Measurements from ENCODE around the gene BSG. TPM values are rescaled to one million over a fixed set of nuclear protein-coding genes. Genes with fewer than 3 reads are reported as not detected.

The BSG gene
- total RNA-seq, 6 donors from 2014 or later, result 222 to 429 (median 387) TPM

DNA sequence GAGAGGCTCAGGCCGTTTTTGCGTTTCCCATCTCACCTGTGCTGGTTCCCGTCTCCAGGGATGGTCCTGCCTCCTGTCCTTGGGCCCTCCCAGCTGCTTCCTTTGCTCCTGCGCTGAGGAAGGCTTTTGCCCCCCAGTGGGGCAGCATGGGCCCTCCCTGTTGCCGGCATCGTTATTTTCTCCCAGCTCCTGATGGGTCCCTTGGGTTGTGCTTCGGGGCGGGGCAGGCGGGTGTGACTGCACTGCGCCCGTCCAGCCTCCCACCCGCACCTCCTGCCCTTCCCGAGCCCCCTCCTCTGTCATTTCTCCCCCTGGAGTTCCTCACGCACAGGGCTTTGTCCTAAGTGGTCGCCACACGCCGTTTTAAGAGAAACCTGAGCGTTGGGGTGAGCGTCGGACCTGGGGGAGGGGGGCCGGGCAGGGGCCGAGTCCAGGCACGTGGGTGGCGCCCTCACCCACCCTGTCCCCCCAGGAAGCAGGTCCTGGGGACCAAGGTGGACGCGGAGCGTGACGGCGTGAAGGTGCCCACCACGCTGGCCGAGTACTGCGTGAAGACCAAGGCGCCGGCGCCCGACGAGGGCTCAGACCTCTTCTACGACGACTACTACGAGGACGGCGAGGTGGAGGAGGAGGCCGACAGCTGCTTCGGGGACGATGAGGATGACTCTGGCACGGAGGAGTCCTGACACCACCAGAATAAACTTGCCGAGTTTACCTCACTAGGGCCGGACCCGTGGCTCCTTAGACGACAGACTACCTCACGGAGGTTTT is 31.3 kb upstream of the BSG start:
- TF ChIP-seq EP300 (IDR thresholded peaks at IDR 0.05) (no peak), POLR2AphosphoS5 (IDR thresholded peaks at IDR 0.05) (no peak), POLR2A (IDR thresholded peaks at IDR 0.05) (no peak)
- Histone ChIP-seq H3K4me1 (peaks cover 4 to 14% (median 7%) of the 10 kb centered on the region in 4 donors), H3K27ac (no peak overlapping the region), H3K27me3 (no peaks in the 10 kb centered on the region), H3K36me3 (peaks cover 15 to 62% (median 53%) of the 10 kb centered on the region in 4 donors), H3K9me3 (no peaks in the 10 kb centered on the region), H3K4me3 (no peak overlapping the region)
- WGBS, 2 donors, result 92 to 94% methylated on average over 48 to 51 of the region's 51 CpGs
- ATAC-seq (ENCODE audit: low FRiP score in 2 of 2) (no peak), DNase-seq (peak in 1 of 2 donors; percentile 83)

DNA sequence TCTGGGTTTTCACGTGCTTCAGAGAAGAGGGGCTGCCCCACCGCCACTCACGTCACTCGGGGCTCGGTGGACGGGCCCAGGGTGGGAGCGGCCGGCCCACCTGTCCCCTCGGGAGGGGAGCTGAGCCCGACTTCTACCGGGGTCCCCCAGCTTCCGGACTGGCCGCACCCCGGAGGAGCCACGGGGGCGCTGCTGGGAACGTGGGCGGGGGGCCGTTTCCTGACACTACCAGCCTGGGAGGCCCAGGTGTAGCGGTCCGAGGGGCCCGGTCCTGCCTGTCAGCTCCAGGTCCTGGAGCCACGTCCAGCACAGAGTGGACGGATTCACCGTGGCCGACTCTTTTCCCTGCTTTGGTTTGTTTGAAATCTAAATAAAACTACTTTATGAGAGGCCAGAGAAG is 30.7 kb upstream of the BSG start:
- no peak for ATAC-seq (ENCODE audit: low FRiP score in 2 of 2)
- 92 to 97% methylated on average over 14 to 22 of the region's 26 CpGs for WGBS, 2 donors
- no peak overlapping the region for H3K4me3 ChIP-seq
- TF ChIP-seq, protein P1, sequence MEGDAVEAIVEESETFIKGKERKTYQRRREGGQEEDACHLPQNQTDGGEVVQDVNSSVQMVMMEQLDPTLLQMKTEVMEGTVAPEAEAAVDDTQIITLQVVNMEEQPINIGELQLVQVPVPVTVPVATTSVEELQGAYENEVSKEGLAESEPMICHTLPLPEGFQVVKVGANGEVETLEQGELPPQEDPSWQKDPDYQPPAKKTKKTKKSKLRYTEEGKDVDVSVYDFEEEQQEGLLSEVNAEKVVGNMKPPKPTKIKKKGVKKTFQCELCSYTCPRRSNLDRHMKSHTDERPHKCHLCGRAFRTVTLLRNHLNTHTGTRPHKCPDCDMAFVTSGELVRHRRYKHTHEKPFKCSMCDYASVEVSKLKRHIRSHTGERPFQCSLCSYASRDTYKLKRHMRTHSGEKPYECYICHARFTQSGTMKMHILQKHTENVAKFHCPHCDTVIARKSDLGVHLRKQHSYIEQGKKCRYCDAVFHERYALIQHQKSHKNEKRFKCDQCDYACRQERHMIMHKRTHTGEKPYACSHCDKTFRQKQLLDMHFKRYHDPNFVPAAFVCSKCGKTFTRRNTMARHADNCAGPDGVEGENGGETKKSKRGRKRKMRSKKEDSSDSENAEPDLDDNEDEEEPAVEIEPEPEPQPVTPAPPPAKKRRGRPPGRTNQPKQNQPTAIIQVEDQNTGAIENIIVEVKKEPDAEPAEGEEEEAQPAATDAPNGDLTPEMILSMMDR (IDR thresholded peaks at IDR 0.05), result no peak
- TF ChIP-seq POLR2A (IDR thresholded peaks at IDR 0.05) (no peak), EP300 (IDR thresholded peaks at IDR 0.05) (no peak), POLR2AphosphoS5 (IDR thresholded peaks at IDR 0.05) (no peak)
- H3K9me3 ChIP-seq, result no peaks in the 10 kb centered on the region
- peaks cover 4 to 10% (median 7%) of the 10 kb centered on the region in 4 donors for H3K4me1 ChIP-seq
- no peak overlapping the region for H3K27ac ChIP-seq
- no peaks in the 10 kb centered on the region for H3K27me3 ChIP-seq
- H3K36me3 ChIP-seq, result peaks cover 11 to 55% (median 46%) of the 10 kb centered on the region in 4 donors
- DNase-seq, result no peak

DNA sequence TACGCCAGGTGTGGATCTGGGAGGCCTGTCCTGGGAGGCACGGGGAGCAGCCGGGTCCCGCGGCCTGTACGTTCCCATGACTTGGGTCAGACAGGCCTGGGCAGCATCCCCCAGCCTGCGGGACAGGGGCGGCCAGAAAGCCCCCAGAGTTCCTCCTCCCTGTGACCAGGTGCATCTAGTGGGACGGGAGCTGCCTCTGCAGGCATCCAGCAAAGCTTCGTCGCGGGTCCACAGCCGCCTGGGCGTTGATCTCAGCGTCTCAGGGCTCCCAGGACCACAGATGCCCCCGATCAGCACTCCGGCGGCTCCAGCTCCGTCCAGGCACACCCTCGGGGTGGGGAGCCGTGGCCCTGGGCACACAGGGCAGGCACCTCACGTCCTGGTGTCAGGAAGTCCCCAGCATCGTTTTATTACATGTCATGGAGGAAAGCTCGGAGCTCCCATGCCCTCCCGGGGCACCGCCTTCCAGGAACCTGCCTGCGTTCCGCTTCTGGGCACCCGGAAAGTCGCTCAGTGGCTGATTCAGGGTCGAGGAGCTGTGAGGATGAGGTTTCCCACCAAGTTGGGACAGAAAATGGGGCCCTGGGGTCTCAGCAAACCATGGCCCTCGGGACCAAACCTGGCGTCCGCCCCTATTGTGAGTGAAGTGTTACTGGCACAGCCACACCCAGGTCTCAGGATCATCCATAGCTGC is 30.1 kb upstream of the BSG start:
- Histone ChIP-seq H3K27me3 (no peaks in the 10 kb centered on the region), H3K9me3 (no peaks in the 10 kb centered on the region), H3K4me1 (peaks cover 4 to 9% (median 6%) of the 10 kb centered on the region in 4 donors), H3K4me3 (no peak overlapping the region), H3K36me3 (peaks cover 7 to 50% (median 41%) of the 10 kb centered on the region in 4 donors), H3K27ac (no peak overlapping the region)
- no peak for TF ChIP-seq POLR2AphosphoS5 (IDR thresholded peaks at IDR 0.05)
- no peak for TF ChIP-seq POLR2A (IDR thresholded peaks at IDR 0.05)
- TF ChIP-seq, protein P1 (IDR thresholded peaks at IDR 0.05), result no peak
- TF ChIP-seq EP300 (IDR thresholded peaks at IDR 0.05), result no peak
- ATAC-seq (ENCODE audit: low FRiP score in 2 of 2), result peak in 1 of 2 donors; percentile 20
- DNase-seq, result peak in 1 of 2 donors; percentile 75
- 91 to 95% methylated on average over 9 to 25 of the region's 34 CpGs for WGBS, 2 donors

DNA sequence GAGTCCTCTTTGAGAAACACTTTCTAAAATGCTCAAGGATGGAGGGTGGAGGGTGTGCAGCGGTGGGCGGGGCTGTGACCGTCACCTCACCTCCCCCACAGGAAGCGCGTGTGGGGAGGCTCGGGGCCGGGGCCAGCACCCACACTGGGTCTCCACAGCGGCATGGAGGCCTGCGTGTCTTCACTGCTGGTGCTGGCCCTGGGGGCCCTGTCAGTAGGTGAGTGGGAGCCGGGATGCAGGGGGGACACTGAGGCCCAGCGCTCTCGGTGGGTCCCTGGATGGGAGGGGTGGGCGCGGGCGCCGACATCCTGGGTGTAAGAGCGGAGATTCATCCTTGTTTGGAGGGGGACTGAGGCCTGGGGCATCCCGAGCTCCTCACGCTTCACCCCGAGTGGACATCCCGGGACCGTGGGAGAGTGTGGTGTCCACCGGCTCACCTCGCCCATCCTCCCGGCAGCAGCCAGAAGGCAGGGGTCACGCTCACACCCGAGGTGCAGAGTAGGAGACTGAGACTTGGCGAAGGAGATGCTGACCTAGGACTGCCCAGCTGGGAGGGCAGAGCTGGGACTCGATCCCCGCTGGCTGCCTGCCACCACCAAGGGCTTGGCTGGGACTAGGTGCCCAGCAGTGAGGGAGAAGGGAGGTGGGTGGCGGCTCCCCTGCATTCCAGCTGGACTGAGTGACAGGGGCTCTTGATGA is 28.3 kb upstream of the BSG start, which contains the start of gene GZMM:
TSS of gene GZMM (plus strand) at position 144 of the 699 bp plus-strand sequence. CDS start at position 163, 19 bp downstream.
- H3K4me3 ChIP-seq, result peak within 1 kb of the TSS in 3 of 4 donors; percentile 12 to 28 (median 19)
- TF ChIP-seq POLR2AphosphoS5 (IDR thresholded peaks at IDR 0.05) (peak in 1 of 2 donors; percentile 40), POLR2A (IDR thresholded peaks at IDR 0.05) (no peak)
- H3K27ac ChIP-seq, result peak within 1 kb of the TSS in 2 of 4 donors; percentile 4 to 63
- DNase-seq (peak in 1 of 2 donors; percentile 86), ATAC-seq (ENCODE audit: low FRiP score in 2 of 2) (peak; percentile 35 to 53)
- peaks cover 4 to 7% (median 5%) of the 10 kb centered on the region in 4 donors for H3K4me1 ChIP-seq
- no peaks in the 10 kb centered on the region for H3K27me3 ChIP-seq
- 53 to 57% methylated on average over 20 to 31 of the region's 31 CpGs for WGBS, 2 donors
- H3K36me3 ChIP-seq, result peaks cover 7 to 35% (median 28%) of the 10 kb centered on the region in 4 donors
- H3K9me3 ChIP-seq, result no peaks in the 10 kb centered on the region

DNA sequence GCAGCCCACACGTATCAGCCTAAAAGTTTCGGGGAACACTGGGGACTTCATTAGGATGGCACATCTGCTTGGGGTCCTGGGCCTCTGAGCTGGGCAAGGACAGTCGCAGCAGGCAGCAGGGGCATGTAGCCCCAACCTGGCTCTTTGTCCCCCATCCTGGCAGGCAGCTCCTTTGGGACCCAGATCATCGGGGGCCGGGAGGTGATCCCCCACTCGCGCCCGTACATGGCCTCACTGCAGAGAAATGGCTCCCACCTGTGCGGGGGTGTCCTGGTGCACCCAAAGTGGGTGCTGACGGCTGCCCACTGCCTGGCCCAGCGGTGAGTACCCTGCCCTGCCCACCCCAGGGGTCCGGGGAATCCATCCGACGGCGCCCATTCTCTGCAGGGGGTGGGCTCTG is 25.3 kb upstream of the BSG start:
- Histone ChIP-seq H3K9me3 (no peaks in the 10 kb centered on the region), H3K27ac (no peak overlapping the region), H3K4me1 (peaks cover 4 to 12% (median 5%) of the 10 kb centered on the region in 4 donors), H3K27me3 (no peaks in the 10 kb centered on the region), H3K4me3 (no peak overlapping the region), H3K36me3 (peaks cover 0 to 13% (median 9%) of the 10 kb centered on the region in 4 donors)
- ATAC-seq (ENCODE audit: low FRiP score in 2 of 2) (no peak), DNase-seq (no peak)
- TF ChIP-seq POLR2AphosphoS5 (IDR thresholded peaks at IDR 0.05), result no peak
- TF ChIP-seq EP300 (IDR thresholded peaks at IDR 0.05), result no peak
- TF ChIP-seq POLR2A (IDR thresholded peaks at IDR 0.05), result no peak
- TF ChIP-seq, protein P1 (IDR thresholded peaks at IDR 0.05), result no peak
- whole genome bisulfite sequencing, 2 donors, result 90 to 93% methylated on average over 2 to 15 of the region's 15 CpGs
